Activated CD4-positive, alpha-beta T cell treated with anti-CD3 and anti-CD28 coated beads, Interleukin-2, amount 50 U/mL, for 4 hours (primary cell): ENCODE data around the gene FAM241B.
A peak's percentile ranks its signal among the peaks of the same experiment; 100 is the strongest.

Source experiments
- DNase-seq, 2 experiments: peaks; one replicate each; pipeline ENCODE4 v3.0.0-alpha.2; 2020

FAM241B gene, protein sequence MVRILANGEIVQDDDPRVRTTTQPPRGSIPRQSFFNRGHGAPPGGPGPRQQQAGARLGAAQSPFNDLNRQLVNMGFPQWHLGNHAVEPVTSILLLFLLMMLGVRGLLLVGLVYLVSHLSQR

DNA sequence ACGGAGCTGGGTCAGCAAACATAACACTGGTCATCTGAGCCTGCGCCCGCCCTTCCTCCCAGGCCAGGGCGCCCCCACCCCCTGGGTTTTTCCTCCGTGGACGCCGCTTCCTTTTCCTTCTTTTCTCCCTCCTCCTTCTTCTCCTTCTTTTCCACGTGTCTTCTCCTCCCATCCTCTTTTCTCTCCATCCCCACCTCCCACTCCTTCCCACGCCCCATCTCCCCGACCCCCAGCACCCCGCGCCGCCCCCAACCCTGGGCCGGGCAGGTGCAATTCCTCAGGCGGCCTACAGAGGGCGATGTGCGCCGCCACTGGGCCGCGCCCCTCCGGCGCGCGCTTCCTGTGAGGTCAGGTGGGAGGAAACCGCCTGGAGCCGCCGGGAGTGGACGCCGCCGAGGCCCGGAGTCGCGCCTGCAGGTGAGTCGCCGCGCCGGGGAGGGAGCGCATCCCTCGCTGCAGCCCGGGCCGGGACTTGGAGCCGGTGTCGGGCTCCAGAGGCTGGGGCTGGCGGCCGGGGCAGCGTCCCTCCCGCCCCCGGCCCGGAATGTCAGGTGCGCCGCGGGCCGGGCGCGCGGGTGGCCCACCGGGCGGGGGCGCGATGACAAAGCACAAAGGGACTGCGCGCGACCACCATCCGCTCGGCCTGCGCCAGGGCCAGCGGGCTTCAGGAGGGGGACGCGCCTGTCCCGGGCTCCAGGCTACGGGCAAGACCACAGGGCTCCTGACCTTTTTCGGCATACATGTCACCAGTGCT lies at the start of gene FAM241B:
Gene FAM241B (plus strand): TSS at position 351 of the 754 bp plus-strand sequence. CDS start 1,497 bp downstream, outside the sequence.
- peak; percentile 57 to 61 for DNase-seq

DNA sequence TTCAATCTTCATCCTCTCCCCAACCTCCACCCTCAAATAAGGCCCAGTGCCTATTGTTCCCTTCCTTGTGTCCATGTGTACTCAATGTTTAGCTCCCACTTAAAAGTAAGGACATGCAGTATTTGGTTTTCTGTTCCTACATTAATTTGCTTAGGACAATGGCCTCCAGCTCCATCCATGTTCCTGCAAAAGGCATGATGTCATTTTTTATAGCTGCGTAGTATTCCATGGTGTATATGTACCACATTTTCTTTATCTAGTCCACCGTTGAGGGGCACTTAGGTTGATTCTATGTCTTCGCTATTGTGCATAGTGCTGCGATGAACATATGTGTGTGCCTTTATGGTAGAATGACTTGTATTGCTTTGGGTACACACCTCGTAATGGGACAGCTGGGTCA lies 49.6 kb upstream of the FAM241B start:
- DNase-seq: no peak

DNA sequence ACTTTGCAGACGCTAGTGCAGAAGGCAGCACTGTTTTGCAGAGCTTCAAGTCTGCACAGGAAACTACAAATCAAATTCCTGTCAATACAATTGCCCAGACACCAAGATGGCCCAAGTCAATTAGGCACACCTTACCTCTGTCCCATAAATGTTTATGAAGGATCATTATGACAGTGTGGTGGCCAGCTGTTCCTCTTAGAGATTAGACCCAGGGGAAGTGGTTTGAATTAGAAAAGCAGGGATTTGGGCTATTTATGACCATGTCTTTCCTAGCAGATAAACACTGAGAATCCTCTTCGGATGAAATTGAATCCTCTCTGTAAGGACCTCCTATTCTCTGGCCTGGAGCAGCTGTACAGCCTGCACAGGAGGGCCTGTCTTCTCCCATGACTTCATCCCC lies 46.9 kb upstream of the FAM241B start:
- no peak for DNase-seq

DNA sequence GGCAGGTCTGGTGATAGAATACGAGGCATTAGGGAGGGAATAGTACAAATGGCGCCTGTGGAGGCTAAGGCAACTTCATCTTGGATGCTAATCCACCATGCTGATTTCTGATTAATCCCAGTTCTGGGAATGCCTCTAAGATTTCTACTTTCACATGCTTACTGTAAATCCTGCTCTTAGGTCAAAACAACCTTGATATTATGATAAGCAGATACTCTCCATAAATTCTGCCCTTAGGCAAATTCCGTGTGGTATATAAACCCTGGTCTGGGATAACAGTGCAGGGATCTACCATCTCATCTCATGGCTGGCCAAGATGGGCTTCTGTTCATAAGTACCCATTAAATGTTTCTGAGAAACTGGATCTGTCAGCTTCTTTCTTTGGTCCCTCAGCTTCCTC lies 45.4 kb upstream of the FAM241B start:
- no peak for DNase-seq

DNA sequence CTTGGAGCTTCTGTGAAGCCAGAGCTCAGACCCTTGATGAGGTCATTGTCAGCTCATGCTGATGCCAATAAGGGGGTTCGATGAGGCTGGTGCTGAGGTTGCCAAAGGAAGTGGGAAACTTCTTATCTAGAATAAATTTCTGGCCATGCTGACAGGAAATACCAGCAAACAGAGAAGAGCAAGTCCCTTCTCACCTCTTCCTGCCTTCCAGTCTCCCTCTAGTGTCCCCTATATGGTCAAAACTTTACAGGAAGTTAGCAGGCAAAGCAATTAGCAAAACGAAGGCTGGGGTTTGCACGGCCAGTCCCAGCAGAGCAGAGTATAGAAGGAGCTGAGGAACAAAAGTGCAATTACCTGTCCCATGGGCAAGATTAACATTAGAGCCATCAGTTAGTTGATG lies 41.7 kb upstream of the FAM241B start:
- no peak for DNase-seq

DNA sequence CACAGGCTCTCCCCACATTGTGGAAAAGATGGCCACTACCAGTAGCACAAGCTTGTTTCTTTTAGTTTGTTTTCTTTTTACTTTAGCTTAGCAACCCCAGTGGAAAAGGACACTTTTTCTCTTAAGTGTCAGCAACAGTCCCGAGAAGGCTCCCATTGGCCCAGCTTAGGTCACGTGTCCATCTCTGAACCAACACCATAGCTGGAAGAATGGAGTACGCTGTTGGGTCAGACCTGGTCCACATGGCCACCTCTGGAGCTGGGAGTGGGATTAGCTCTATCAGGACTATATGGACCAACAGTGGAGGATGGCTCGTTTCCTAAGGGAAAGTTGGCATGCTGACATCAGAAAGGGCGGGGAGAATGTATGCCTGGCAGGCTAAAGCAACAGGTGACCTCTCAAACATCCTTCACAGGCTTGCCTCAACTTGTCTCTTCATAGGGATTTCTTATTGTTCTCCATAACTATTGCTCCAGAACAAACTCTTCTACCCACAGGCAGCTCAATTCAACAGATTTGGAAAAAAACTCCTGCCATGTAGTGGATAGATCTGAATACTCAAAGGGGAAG lies 29.2 kb upstream of the FAM241B start:
- DNase-seq: no peak

DNA sequence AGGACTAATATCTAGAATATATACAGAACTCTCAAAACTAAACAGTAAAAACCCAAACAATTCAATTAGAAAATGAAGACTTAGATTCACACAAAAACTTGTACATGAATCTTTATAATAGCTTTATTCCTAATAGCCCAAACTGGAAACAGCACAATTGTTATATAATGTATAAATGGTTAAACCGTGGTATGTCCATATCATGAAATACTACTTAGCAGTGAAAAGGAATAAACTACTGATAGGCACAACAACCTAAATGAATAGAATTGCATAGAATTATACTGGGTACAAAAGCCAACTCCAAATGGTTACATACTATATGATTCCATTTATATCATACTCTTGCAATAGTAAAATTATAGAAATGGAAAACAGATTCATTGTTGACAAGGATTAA lies 21.0 kb upstream of the FAM241B start:
- no peak for DNase-seq

DNA sequence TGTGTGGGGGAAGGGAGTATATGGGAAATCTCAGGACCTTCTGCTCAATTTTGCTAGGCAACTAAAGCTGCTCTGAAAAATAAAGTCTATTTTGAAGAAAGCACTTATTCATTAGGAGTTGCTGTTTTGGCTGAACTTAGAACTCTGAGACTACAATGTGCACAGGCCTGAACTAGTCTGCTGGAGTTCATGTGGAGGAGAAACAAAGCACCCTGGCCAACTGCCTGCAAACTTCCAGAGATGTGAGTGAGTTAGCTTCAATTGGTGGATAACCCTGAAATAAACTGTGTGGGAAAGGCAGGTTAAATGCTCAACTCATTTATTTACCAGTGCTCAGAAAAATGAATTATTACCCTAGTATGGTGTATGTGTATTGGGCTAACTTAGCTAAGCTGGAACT lies 17.3 kb upstream of the FAM241B start:
- DNase-seq: no peak

DNA sequence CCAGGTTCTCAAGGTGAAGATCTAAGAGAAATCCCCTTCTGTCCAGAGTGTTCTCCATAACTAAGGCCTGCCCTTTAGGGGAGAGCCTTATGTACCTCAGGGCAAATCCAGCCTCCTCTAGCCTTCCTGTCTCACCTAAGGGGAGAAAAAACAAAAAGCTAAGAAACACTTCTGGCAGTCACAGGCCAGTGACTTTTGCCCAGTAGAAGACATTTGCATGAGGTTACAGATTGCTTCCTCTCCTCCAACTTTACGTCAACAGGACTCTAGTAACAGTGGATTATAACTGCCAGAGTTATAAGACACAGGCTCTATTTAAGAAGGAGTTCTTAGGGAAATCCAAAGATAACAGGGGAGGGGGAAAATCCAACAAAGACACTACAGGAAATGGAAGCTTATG lies 15.9 kb upstream of the FAM241B start:
- no peak for DNase-seq

DNA sequence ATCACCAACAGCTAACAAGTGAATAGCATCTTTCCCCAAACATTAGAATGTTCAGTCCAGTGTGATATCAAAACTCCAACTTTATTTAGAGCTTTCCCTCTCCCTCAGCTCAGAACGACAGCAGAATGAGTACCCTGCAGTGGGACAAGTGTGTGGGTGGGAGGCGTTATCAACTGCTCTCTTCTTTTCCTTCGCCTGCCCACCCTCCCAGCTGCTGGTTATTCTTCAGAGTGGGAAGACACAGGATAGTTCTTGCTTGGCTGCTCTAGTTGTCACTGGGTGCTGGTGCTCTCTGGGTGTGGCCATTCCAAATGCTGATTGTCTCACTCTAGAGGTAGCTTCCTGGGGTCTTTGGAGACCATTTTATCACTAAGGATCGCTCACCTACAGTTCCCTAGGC lies 13.7 kb upstream of the FAM241B start:
- no peak for DNase-seq

DNA sequence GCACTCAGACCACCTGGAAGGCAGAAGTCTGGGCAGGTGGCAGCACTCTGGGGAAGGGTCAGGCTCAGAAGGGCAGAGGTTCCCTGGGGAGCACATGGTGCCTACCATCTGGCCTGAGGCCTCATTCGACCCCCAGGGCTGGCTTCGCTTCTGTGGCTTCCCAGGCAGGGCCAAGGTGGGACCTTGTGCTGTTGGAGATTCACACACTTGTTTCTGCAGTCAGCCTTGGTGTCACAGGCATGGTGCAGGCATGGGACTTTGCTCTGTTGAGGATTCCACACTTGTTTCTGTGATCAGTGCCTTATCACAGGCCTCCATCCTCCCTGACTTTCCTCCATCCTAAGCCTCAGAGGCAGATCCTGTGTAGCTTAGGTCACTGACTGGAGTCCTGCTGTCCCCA lies 11.3 kb upstream of the FAM241B start:
- no peak for DNase-seq

DNA sequence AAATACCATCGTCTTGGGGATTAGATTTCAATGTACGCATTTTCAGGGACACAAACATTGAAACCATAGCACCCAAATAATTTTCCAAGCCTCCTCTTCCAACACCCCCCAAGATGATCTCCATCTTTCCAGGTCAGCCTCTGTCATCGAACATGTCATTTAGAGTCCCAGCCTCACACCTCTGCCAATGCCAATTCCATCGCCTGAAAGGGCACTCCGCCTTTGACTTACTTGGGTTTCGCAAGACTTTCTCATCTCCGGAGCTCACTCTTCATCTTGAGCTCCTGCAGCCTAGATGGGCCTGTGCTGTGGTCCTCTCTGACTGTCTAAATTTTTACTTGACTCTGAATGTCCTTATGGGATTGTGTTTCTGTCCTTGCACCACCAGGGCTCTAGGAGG lies 10.4 kb upstream of the FAM241B start:
- DNase-seq: no peak

DNA sequence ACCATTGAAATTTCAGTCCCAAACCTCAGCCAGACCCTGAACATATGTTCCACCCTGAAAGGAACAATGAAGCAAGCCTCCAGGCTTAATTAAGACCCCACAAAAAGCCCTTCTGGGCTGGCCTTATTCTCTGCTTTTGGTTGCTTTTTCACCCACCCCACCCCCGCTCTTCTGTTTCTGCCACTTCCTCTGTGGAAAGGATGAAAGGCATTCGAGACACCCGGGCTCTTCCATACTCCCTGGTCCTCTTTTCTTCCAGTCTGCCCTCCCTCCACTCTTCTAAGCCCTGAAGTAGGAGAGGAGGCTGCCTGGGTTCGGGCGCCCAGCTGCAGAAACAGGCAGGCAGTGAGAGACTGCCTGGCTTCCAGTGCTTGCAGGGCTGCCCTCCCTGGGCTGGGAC lies 9.4 kb upstream of the FAM241B start:
- DNase-seq: no peak

DNA sequence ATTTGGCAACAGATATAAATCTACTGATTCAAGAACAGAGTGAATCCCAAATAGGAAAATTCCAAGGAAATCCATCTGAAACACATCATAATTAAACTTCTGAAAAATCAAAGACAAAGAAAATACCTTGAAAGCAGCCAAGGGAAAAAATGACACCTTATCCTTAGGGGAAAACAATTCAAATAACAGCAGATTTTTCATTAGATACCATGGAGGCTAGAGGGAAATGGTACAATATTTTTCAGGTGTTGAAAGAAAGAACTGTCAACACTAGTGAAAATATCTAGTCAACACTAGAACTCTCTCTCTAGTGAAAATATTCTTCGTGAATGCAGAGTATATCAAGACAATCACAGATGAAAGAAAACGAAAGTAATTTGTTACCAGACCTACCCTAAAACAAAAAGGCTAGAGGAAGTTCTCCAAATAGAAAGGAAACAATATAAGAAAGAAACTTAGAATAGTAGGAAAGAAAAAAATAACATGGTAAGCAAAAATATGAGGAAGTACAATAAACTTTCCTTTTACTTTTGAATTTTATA lies 5.7 kb upstream of the FAM241B start:
- DNase-seq: no peak

DNA sequence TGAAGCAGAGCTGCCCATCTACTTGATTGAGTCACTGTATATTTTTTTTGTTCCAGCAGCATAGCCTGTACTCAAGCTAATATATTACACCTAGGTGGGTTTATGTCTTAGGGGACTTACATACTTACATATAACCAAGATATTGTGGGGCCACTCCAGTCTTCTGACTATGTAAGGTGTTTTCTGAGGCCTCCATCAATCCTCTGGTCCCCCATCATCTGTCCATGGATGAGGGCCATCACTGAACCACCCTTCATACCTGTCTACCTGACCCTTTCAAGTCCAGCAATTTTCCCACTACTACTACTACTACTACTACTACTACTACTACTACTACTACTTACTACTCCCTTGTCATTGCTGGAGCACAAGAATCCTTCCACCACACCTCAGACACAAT lies 3.2 kb upstream of the FAM241B start:
- DNase-seq: no peak

DNA sequence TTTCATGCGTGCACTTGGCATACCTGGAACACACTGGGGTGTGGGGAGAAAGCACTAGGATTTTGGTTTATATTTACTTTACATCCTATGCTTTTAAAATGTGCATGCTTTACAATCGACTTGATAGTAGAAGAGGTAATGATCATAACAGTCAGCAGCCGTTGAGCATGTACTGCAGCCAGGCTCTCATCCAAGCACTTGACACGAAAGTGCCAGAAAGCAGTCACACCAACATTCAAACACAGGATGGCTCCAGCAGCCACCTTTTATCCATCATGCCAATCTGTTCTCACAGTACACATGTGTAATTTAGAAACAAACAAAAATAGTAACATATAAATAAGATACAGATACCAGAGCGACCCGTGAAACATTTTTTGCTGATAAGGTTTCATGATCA lies 1.2 kb upstream of the FAM241B start:
- DNase-seq: no peak

DNA sequence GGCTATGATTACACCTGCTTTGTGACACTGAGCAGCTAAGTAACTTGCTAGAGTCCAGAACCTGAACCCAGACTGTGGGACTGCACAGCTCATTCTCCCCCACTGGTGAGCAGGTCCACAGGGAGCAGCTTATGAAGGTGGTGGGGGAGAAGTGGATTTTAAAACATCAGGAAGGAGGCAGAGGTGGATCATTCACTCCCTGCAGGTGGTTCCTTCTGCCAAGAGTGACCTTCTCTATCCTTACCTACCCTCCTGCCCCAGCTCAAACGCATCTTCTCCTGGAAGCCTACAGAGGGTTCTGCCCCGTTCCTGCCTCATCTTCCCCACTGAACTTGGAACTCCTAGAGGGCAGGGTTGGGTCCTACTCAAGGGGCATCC lies 539 bp upstream of the FAM241B start:
- no peak for DNase-seq

DNA sequence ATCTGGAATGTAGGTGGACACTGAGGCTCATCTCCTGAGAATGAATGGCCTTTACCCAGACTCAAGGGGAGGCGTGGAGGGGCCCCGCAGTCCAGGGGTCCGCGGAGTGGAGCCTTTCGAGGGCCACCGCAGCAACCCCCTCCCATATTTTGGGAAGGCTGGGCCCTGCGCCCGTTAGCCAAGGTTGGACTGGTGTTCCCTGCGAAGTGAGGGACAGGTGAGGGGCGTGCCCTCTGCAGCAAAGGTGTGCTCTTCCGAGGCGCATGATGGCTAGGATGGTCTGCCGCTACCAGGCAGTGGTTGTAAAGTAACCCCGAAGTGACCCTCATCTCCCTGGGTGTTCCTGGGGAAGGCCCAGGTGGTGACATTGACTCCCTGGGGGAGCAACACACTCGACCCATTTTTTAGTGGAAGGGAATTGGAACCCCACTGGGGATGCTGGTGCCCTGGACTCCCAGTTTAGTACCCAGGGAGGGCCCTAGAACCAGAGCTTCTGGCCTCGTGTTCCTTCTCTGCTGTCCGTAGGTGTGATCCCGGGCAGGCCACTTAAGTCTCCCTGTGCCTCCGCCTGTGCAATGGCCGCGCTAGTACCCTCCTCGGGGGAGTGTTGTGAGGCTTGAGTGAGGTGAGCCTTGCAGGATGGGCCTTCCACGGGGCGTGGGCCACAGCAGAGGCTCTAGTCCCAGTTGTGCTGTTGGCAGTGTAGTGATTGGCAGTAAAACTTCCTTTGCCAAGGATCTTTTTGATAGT lies 779 bp downstream of the FAM241B start:
- no peak for DNase-seq

DNA sequence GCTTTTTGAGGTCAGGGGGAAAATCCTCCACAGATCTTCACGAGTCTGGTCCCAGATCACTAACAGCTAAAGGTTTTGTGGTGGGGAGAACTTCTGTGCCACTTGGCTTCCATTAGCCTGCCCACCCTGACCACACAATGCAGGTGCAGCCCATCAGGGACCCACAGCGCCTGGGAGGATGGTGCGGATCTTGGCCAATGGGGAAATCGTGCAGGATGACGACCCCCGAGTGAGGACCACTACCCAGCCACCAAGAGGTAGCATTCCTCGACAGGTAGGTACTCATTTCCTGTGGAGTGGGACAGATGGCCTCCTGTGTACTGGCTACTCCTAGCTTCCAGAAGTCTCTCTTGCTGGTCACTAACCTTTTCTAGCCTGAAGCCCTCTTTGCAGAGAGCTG lies 1.5 kb downstream of the FAM241B start:
- DNase-seq: no peak

DNA sequence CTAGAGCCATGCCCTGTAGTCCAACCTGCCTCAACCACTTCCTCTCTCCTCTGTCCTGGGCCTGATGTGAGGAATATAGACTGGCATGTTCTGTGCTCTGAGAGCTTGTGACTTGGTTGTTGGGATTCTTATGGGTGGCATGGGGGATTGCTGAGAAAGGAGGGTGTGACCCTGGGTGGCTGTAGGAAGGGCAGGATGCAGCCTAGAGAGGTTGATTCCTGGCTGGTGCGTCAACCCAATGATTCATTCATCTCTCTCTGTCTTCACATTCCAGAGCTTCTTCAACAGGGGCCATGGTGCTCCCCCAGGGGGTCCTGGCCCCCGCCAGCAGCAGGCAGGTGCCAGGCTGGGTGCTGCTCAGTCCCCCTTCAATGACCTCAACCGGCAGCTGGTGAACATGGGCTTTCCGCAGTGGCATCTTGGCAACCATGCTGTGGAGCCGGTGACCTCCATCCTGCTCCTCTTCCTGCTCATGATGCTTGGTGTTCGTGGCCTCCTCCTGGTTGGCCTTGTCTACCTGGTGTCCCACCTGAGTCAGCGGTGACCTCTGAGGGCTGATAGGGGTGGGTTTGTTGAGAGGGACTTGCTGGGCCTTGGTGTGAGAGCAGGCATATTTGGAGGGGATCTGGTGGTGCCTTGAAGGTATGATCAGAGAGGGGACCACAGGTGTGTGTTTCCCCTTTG lies 2.6 kb downstream of the FAM241B start:
- DNase-seq: no peak

DNA sequence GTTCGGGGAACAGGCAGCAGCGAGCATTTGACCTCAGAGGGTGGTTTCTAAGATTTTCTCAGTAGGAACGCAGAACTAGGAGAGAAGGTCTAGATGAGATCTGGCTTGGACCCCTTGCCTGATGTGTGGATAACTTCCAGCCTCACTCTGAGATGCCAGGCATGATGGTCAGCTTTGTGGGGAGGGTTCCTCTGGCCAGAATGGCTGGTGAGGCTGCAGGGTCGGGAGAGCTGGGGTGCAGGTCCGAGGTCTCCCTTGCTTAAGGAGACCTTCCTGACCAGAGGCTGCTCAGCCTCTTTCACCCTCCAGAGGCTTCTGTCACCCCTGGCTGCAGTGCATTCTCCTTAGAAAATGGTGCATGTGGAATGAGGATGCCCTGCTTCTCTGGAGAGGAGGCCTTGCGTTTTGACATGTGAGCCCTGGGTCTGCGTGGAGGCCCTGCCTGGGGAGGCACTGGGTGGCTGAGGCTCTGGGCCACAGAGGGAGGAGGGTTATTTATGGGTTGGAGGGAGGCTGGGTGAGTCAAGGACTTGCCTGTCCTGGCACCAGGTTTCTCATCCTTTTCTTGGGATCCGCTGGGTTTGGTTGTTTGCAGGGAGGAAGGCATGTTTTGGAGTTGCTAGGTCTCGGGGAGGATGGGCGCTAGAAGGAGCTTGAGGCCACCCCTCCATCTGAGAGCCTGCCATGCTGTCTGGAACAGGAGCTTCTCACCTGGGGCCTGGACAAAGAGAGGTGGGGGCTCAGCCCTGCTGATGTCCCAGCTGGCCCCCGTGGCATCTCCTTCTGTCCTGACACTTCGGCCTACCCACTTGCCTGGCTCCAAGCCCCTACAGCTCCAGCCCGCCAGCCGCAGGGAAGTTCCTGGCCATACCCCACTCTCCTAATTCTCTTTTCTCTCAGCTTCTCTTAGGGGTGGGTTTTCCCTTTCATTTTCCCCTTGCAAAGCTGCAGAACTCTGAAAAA lies 3.9 kb downstream of the FAM241B start:
- no peak for DNase-seq
